ENCODE measurements around the gene VGF.

The VGF gene

DNA sequence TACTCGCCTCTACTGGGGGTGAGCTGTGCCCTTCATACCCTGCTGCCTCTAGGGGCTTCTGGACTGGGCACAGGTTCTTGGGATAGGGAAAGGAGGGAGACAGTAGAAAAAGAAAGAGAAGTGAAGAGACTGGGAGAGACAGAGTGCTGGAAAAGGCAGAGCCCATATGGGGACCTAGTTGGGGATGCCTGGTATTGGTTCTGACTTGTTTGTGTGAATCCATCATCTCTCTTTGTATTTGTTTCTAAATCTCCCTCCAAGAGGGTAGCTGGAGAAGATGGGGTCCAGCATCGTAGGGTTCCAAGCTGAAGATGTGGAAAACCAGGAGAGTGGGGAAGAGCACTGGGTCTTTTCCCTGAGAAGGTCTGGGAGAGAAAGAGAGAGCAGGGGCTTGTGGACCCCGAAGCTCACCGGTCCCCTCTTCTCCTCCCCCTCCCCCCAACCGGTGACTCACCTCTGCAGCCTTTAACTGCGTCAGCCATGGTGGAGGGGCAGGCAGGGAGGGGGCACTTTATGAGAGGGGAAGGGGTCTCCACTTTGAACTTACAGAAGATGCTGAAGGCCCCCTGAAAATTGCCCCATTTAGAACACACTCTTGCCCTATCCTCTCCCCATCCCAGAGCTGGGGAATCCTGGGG, 3.2 kb upstream of the VGF start:
- POLR2A ChIA-PET: interaction anchor here (0.6 kb wide), 1 partner anchor 15 kb away, joined by 7 read pairs; no protein-coding TSS in a partner anchor
- no peak overlapping the region for H3K27ac ChIP-seq (ENCODE audit: extremely low read depth, low read depth, low read length)

DNA sequence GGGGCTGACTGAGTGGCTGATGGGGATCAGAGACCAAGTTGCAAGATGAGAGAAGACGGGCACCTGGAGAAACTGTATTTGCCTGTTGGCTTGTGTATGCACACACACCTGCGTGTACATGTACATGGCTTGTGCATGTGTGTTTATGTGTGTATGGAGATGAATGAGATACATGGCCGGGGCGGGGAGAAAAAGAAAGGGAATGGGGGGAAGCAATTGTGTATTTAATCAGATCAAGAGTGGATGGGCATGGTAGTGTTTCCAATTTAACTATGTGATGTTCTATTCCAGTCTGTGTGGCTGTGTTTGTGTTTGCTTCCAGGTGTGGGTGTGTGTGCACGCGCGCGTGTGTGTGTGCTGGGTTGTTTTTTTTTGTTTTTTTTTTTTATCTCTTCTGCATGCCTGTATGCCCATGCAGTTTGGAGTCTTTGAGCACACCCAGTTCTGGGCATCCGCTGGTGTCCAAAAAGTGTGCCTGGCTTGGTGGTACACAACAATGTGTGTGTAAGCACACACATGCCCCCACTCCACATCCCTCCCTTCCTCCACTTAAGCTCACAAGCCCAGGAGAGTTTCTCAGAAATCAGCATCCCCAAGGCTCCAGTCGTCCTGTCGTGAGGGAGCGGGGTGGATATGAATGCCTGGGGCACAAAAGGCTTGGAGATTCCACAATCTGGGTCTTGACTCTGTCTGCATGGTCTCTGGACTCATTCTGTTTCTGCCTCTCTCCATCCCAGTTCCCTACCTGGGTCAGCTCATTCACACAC, 2.5 kb upstream of the VGF start:
- CTCF ChIA-PET: interaction anchor here (0.7 to 1.4 kb wide), 4 partner anchors 23 to 348 kb away, joined by 4 to 10 read pairs (median 6); no protein-coding TSS in a partner anchor
- TF ChIP-seq ZNF544 (tag by site-specific recombination; IDR thresholded peaks at IDR 0.05): no peak
- peak; percentile 69 for TF ChIP-seq ZNF362 (tag by site-specific recombination; IDR thresholded peaks at IDR 0.05)
- TF ChIP-seq, protein P1, sequence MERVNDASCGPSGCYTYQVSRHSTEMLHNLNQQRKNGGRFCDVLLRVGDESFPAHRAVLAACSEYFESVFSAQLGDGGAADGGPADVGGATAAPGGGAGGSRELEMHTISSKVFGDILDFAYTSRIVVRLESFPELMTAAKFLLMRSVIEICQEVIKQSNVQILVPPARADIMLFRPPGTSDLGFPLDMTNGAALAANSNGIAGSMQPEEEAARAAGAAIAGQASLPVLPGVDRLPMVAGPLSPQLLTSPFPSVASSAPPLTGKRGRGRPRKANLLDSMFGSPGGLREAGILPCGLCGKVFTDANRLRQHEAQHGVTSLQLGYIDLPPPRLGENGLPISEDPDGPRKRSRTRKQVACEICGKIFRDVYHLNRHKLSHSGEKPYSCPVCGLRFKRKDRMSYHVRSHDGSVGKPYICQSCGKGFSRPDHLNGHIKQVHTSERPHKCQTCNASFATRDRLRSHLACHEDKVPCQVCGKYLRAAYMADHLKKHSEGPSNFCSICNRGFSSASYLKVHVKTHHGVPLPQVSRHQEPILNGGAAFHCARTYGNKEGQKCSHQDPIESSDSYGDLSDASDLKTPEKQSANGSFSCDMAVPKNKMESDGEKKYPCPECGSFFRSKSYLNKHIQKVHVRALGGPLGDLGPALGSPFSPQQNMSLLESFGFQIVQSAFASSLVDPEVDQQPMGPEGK (tag by site-specific recombination; IDR thresholded peaks at IDR 0.05): peak; percentile 78; the same call in 1 of the 2 replicates
- TF ChIP-seq ZNF521 (tag by site-specific recombination; IDR thresholded peaks at IDR 0.05): no peak
- TF ChIP-seq ZNF157 (tag by site-specific recombination; IDR thresholded peaks at IDR 0.05): no peak
- TF ChIP-seq KLF10 (tag by site-specific recombination; IDR thresholded peaks at IDR 0.05): no peak
- no peak for TF ChIP-seq ZNF830 (tag by site-specific recombination; IDR thresholded peaks at IDR 0.05; ENCODE audit: low read depth)
- TF ChIP-seq, protein P2, sequence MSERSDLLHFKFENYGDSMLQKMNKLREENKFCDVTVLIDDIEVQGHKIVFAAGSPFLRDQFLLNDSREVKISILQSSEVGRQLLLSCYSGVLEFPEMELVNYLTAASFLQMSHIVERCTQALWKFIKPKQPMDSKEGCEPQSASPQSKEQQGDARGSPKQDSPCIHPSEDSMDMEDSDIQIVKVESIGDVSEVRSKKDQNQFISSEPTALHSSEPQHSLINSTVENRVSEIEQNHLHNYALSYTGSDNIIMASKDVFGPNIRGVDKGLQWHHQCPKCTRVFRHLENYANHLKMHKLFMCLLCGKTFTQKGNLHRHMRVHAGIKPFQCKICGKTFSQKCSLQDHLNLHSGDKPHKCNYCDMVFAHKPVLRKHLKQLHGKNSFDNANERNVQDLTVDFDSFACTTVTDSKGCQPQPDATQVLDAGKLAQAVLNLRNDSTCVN (tag by site-specific recombination; optimal IDR thresholded peaks at IDR 0.05): peak; percentile 4
- TF ChIP-seq, protein P3, sequence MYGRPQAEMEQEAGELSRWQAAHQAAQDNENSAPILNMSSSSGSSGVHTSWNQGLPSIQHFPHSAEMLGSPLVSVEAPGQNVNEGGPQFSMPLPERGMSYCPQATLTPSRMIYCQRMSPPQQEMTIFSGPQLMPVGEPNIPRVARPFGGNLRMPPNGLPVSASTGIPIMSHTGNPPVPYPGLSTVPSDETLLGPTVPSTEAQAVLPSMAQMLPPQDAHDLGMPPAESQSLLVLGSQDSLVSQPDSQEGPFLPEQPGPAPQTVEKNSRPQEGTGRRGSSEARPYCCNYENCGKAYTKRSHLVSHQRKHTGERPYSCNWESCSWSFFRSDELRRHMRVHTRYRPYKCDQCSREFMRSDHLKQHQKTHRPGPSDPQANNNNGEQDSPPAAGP (tag by site-specific recombination; IDR thresholded peaks at IDR 0.05): peak; percentile 2; the same call in 1 of the 2 replicates
- no peak for TF ChIP-seq ZNF174 (tag by site-specific recombination; IDR thresholded peaks at IDR 0.05)
- TF ChIP-seq ZNF629 (tag by site-specific recombination; IDR thresholded peaks at IDR 0.05): peak; percentile 14; the same call in 1 of the 2 replicates
- TF ChIP-seq ZNF600 (tag by site-specific recombination; IDR thresholded peaks at IDR 0.05): peak; percentile 66; the same call in 1 of the 2 replicates
- TF ChIP-seq SP2 (tag by site-specific recombination; IDR thresholded peaks at IDR 0.05): no peak
- TF ChIP-seq, protein P4, sequence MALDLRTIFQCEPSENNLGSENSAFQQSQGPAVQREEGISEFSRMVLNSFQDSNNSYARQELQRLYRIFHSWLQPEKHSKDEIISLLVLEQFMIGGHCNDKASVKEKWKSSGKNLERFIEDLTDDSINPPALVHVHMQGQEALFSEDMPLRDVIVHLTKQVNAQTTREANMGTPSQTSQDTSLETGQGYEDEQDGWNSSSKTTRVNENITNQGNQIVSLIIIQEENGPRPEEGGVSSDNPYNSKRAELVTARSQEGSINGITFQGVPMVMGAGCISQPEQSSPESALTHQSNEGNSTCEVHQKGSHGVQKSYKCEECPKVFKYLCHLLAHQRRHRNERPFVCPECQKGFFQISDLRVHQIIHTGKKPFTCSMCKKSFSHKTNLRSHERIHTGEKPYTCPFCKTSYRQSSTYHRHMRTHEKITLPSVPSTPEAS (tag by site-specific recombination; IDR thresholded peaks at IDR 0.05): peak; percentile 65
- TF ChIP-seq ZBTB7A (tag by site-specific recombination; IDR thresholded peaks at IDR 0.05; ENCODE audit: low read depth): 0 out of 2 replicates have a peak, but pooled peaks have one; percentile 39

More for the DNA sequence above, 3.2 kb upstream of the VGF start:
- no peaks in the 10 kb centered on the region for H3K9me3 ChIP-seq (ENCODE audit: control insufficient read depth, insufficient read depth, low read depth, low read length)
- H3K4me1 ChIP-seq (ENCODE audit: control insufficient read depth, insufficient read depth, low read length): peaks cover 25% of the 10 kb centered on the region
- TF ChIP-seq ZNF366 (tag by site-specific recombination; conservative IDR thresholded peaks at IDR 0.05) (peak; percentile 45), ZNF114 (tag by site-specific recombination; IDR thresholded peaks at IDR 0.05) (no peak), ZNF555 (tag by site-specific recombination; conservative IDR thresholded peaks at IDR 0.05) (no peak), ZNF521 (tag by site-specific recombination; IDR thresholded peaks at IDR 0.05) (no peak), SETDB1 (IDR thresholded peaks at IDR 0.05; ENCODE audit: insufficient read length, low read length) (no peak), IKZF3 (tag by site-specific recombination; IDR thresholded peaks at IDR 0.05) (0 out of 2 replicates have a peak, but pooled peaks have one; percentile 11), ZNF660 (tag by site-specific recombination; IDR thresholded peaks at IDR 0.05) (0 out of 2 replicates have a peak, but pooled peaks have one; percentile 21), ZNF391 (tag by site-specific recombination; IDR thresholded peaks at IDR 0.05; ENCODE audit: borderline replicate concordance, low read depth) (no peak), ZNF501 (tag by site-specific recombination; IDR thresholded peaks at IDR 0.05) (no peak), ZNF626 (tag by site-specific recombination; IDR thresholded peaks at IDR 0.05) (no peak), PRDM1 (tag by site-specific recombination; IDR thresholded peaks at IDR 0.05) (peak; percentile 68; the same call in 1 of the 2 replicates)
- TF ChIP-seq, protein P5, sequence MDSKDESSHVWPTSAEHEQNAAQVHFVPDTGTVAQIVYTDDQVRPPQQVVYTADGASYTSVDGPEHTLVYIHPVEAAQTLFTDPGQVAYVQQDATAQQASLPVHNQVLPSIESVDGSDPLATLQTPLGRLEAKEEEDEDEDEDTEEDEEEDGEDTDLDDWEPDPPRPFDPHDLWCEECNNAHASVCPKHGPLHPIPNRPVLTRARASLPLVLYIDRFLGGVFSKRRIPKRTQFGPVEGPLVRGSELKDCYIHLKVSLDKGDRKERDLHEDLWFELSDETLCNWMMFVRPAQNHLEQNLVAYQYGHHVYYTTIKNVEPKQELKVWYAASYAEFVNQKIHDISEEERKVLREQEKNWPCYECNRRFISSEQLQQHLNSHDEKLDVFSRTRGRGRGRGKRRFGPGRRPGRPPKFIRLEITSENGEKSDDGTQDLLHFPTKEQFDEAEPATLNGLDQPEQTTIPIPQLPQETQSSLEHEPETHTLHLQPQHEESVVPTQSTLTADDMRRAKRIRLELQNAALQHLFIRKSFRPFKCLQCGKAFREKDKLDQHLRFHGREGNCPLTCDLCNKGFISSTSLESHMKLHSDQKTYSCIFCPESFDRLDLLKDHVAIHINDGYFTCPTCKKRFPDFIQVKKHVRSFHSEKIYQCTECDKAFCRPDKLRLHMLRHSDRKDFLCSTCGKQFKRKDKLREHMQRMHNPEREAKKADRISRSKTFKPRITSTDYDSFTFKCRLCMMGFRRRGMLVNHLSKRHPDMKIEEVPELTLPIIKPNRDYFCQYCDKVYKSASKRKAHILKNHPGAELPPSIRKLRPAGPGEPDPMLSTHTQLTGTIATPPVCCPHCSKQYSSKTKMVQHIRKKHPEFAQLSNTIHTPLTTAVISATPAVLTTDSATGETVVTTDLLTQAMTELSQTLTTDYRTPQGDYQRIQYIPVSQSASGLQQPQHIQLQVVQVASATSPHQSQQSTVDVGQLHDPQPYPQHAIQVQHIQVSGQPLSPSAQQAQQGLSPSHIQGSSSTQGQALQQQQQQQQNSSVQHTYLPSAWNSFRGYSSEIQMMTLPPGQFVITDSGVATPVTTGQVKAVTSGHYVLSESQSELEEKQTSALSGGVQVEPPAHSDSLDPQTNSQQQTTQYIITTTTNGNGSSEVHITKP (tag by site-specific recombination; IDR thresholded peaks at IDR 0.05): peak; percentile 40; the same call in 1 of the 2 replicates
- CTCF ChIA-PET: interaction anchor here (0.6 to 1.4 kb wide), 5 partner anchors 17 to 348 kb away, joined by 3 to 10 read pairs (median 5); no protein-coding TSS in a partner anchor
- H3K4me3 ChIP-seq (ENCODE audit: low read depth, low read length): no peak overlapping the region
- no peaks in the 10 kb centered on the region for H3K36me3 ChIP-seq (ENCODE audit: control insufficient read depth in 2 of 2, insufficient read depth in 1 of 2, low read length in 2 of 2)

More for the DNA sequence above, 2.5 kb upstream of the VGF start:
- Histone ChIP-seq H3K27ac (ENCODE audit: extremely low read depth, low read depth, low read length) (no peak overlapping the region), H3K4me1 (ENCODE audit: control insufficient read depth, insufficient read depth, low read length) (peaks cover 21% of the 10 kb centered on the region), H3K9me3 (ENCODE audit: control insufficient read depth, insufficient read depth, low read depth, low read length) (no peaks in the 10 kb centered on the region), H3K36me3 (ENCODE audit: control insufficient read depth in 2 of 2, insufficient read depth in 1 of 2, low read length in 2 of 2) (no peaks in the 10 kb centered on the region), H3K4me3 (ENCODE audit: low read depth, low read length) (no peak overlapping the region)
- POLR2A ChIA-PET: interaction anchor here (0.6 kb wide), 2 partner anchors 15 to 137 kb away, joined by 3 to 7 read pairs; no protein-coding TSS in a partner anchor

Data from HEK293 (cell line).